Hematopoietic multipotent progenitor cell treated with erythropoietin and hydrocortisone succinate and interleukin-3 and kit ligand, for 6 days (in vitro differentiated cells): ENCODE results near the gene SPINK5.
"Not testable (repeated sequence)": the region's sequence is repeated elsewhere in the genome, so short reads cannot be mapped to it uniquely, and the experiment has no call there.

ENCODE experiments used
- DNase-seq: peaks from one replicate; pipeline ENCODE4 v3.0.0-alpha.2; 2015

The SPINK5 gene

GRCh38 chr5:148063861-148064260, at the start of gene SPINK5:
Gene SPINK5, plus strand, starts transcription at chr5:148063980. Its CDS starts 65 bp downstream, at chr5:148064045.
- DNase-seq = no peak

- no peak for DNase-seq
Measured at GRCh38 chr5:148014276-148014675, 49.5 kb upstream of the SPINK5 start.

GRCh38 chr5:148020257-148020988, 43.4 kb upstream of the SPINK5 start:
- DNase-seq = no peak

GRCh38 chr5:148027505-148027904, 36.3 kb upstream of the SPINK5 start:
- no peak for DNase-seq

- DNase-seq = peak; percentile 1
Measured at GRCh38 chr5:148029131-148029530, 34.6 kb upstream of the SPINK5 start.

GRCh38 chr5:148033134-148033533, 30.6 kb upstream of the SPINK5 start:
- no peak for DNase-seq

- DNase-seq = no peak
Measured at GRCh38 chr5:148035676-148036075, 28.1 kb upstream of the SPINK5 start.

GRCh38 chr5:148042881-148043280, 20.9 kb upstream of the SPINK5 start:
- no peak for DNase-seq

GRCh38 chr5:148043705-148044104, 20.1 kb upstream of the SPINK5 start:
- no peak for DNase-seq

- not testable (repeated sequence) for DNase-seq
Measured at GRCh38 chr5:148055160-148055559, 8.6 kb upstream of the SPINK5 start.

GRCh38 chr5:148060309-148060708, 3.5 kb upstream of the SPINK5 start:
- DNase-seq = no peak

- no peak for DNase-seq
Measured at GRCh38 chr5:148060881-148061280, 2.9 kb upstream of the SPINK5 start.

GRCh38 chr5:148070621-148071020, 6.8 kb downstream of the SPINK5 start:
- no peak for DNase-seq

- no peak for DNase-seq
Measured at GRCh38 chr5:148072207-148072606, 8.4 kb downstream of the SPINK5 start.

GRCh38 chr5:148075529-148075928, 11.7 kb downstream of the SPINK5 start:
- DNase-seq = no peak

- no peak for DNase-seq
Measured at GRCh38 chr5:148083203-148083602, 19.4 kb downstream of the SPINK5 start.

- DNase-seq = no peak
Measured at GRCh38 chr5:148084269-148084668, 20.5 kb downstream of the SPINK5 start.

GRCh38 chr5:148085310-148085709, 21.5 kb downstream of the SPINK5 start:
- DNase-seq = no peak

- no peak for DNase-seq
Measured at GRCh38 chr5:148085977-148086705, 22.4 kb downstream of the SPINK5 start.

- no peak for DNase-seq
Measured at GRCh38 chr5:148090146-148090772, 26.5 kb downstream of the SPINK5 start.

GRCh38 chr5:148090773-148091250, 27.0 kb downstream of the SPINK5 start:
- no peak for DNase-seq

- DNase-seq = no peak
Measured at GRCh38 chr5:148091991-148092964, 28.5 kb downstream of the SPINK5 start.

- DNase-seq = no peak
Measured at GRCh38 chr5:148094336-148094735, 30.6 kb downstream of the SPINK5 start.
